ENCODE results near the gene MTFMT. TPM values are rescaled to one million over a fixed set of nuclear protein-coding genes. Genes with fewer than 3 reads are reported as not detected.

Gene MTFMT
- total and polyA plus RNA-seq, 2 donors (not counting 1 experiment from before 2014, with no cell fraction given) = 16.6 to 17.0 TPM

- no peaks in the 10 kb centered on the region for H3K9me3 ChIP-seq (ENCODE audit: control insufficient read depth, insufficient read depth, low read depth, low read length)
- DNase-seq (ENCODE audit: low read depth in 2 of 2) = no peak
- TF ChIP-seq CTCF (conservative IDR thresholded peaks at IDR 0.05 in 1 of 2, IDR thresholded peaks at IDR 0.05 in 1 of 2; ENCODE audit: low read depth in 1 of 2, low read length in 2 of 2) = no peak
- TF ChIP-seq EZH2 (IDR thresholded peaks at IDR 0.05; ENCODE audit: low read length, missing control alignments) = no peak
- no peak overlapping the region for H3K9ac ChIP-seq (ENCODE audit: insufficient read depth, low read length)
- no peak overlapping the region for H2AFZ ChIP-seq (ENCODE audit: low read length)
- H3K4me2 ChIP-seq (ENCODE audit: extremely low read depth, insufficient read depth, low read length) = no peak overlapping the region
- no peak overlapping the region for H3K4me3 ChIP-seq (replicated peaks in 1 of 4; ENCODE audit: control extremely low read depth in 1 of 4, insufficient read depth in 1 of 4, low read depth in 3 of 4, low read length in 4 of 4)
- H4K20me1 ChIP-seq (ENCODE audit: control insufficient read depth, extremely low read depth, insufficient read depth, low read length) = no peaks in the 10 kb centered on the region
- no peak overlapping the region for H3K27ac ChIP-seq (ENCODE audit: insufficient read depth, low read length)
- no peaks in the 10 kb centered on the region for H3K4me1 ChIP-seq (ENCODE audit: control insufficient read depth, extremely low read depth, insufficient read depth, low read length)
- peaks cover 11% of the 10 kb centered on the region for H3K36me3 ChIP-seq (ENCODE audit: control insufficient read depth, insufficient read depth, low read length)
- H3K79me2 ChIP-seq (ENCODE audit: control insufficient read depth, insufficient read depth, low read length) = no peaks in the 10 kb centered on the region
- no peaks in the 10 kb centered on the region for H3K27me3 ChIP-seq (ENCODE audit: control insufficient read depth, insufficient read depth, low read length)
Measured at GRCh38 chr15:64960153-64960552, 69.3 kb downstream of the MTFMT start.

DNA sequence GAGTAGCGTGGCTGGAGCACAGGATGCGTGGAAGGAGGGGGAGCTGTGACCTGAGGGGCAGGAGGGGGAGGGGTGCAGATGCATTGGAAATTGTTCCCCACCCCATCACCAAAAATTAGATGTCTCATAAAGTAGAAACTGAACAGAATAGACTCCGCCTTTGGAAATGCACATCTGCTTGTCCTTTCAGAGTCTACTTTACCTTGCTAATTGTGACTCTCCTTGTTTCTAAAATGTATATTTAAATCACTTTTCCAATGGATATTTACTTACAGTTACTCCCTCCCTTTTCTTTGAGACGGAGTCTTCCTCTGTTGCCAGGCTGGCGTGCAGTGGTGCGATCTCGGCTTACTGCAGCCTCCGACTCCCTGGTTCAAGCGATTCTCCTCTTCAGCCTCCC, 70.3 kb downstream of the MTFMT start:
- Histone ChIP-seq H4K20me1 (ENCODE audit: control insufficient read depth, extremely low read depth, insufficient read depth, low read length) (no peaks in the 10 kb centered on the region), H3K36me3 (ENCODE audit: control insufficient read depth, insufficient read depth, low read length) (peaks cover 6% of the 10 kb centered on the region), H3K4me2 (ENCODE audit: extremely low read depth, insufficient read depth, low read length) (no peak overlapping the region), H3K79me2 (ENCODE audit: control insufficient read depth, insufficient read depth, low read length) (no peaks in the 10 kb centered on the region), H3K9me3 (ENCODE audit: control insufficient read depth, insufficient read depth, low read depth, low read length) (no peaks in the 10 kb centered on the region), H3K4me3 (replicated peaks in 1 of 4; ENCODE audit: control extremely low read depth in 1 of 4, insufficient read depth in 1 of 4, low read depth in 3 of 4, low read length in 4 of 4) (no peak overlapping the region), H2AFZ (ENCODE audit: low read length) (no peak overlapping the region), H3K4me1 (ENCODE audit: control insufficient read depth, extremely low read depth, insufficient read depth, low read length) (no peaks in the 10 kb centered on the region), H3K9ac (ENCODE audit: insufficient read depth, low read length) (no peak overlapping the region), H3K27ac (ENCODE audit: insufficient read depth, low read length) (no peak overlapping the region), H3K27me3 (ENCODE audit: control insufficient read depth, insufficient read depth, low read length) (no peaks in the 10 kb centered on the region)
- DNase-seq (ENCODE audit: low read depth in 2 of 2) = no peak
- TF ChIP-seq EZH2 (IDR thresholded peaks at IDR 0.05; ENCODE audit: low read length, missing control alignments) (no peak), CTCF (conservative IDR thresholded peaks at IDR 0.05 in 1 of 2, IDR thresholded peaks at IDR 0.05 in 1 of 2; ENCODE audit: low read depth in 1 of 2, low read length in 2 of 2) (no peak)

DNA sequence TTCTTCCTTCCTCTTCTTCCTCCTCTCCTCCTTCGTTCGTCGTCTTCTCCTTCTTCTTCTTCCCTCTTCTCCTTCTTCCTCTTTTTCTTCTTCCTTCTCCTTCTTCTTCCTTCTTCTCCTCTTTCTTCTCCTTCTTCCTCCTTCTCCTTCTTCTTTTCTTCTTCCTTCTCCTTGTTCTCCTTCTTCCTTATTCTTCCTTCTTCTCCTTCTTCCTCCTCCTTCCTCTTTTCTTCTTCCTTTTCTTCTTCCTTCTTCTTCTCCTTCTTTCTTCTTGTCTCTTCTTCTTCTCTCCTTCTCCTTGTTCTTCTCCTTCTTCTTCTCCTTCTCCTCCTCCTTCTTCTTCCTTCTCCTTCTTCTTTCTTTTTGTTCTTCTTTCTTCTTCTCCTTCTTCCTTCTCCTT, 75.0 kb downstream of the MTFMT start:
- Histone ChIP-seq H3K4me3 (replicated peaks in 1 of 4; ENCODE audit: control extremely low read depth in 1 of 4, insufficient read depth in 1 of 4, low read depth in 3 of 4, low read length in 4 of 4) (no peak overlapping the region), H2AFZ (ENCODE audit: low read length) (no peak overlapping the region)

More for the DNA sequence above, 75.0 kb downstream of the MTFMT start:
- no peak overlapping the region for H3K9ac ChIP-seq (ENCODE audit: insufficient read depth, low read length)
- TF ChIP-seq CTCF (conservative IDR thresholded peaks at IDR 0.05 in 1 of 2, IDR thresholded peaks at IDR 0.05 in 1 of 2; ENCODE audit: low read depth in 1 of 2, low read length in 2 of 2) = no peak
- no peak for TF ChIP-seq EZH2 (IDR thresholded peaks at IDR 0.05; ENCODE audit: low read length, missing control alignments)
- H3K27ac ChIP-seq (ENCODE audit: insufficient read depth, low read length) = no peak overlapping the region
- peaks cover 2% of the 10 kb centered on the region for H3K36me3 ChIP-seq (ENCODE audit: control insufficient read depth, insufficient read depth, low read length)
- H3K27me3 ChIP-seq (ENCODE audit: control insufficient read depth, insufficient read depth, low read length) = no peaks in the 10 kb centered on the region
- H3K79me2 ChIP-seq (ENCODE audit: control insufficient read depth, insufficient read depth, low read length) = no peaks in the 10 kb centered on the region
- no peaks in the 10 kb centered on the region for H3K9me3 ChIP-seq (ENCODE audit: control insufficient read depth, insufficient read depth, low read depth, low read length)
- DNase-seq (ENCODE audit: low read depth in 2 of 2) = no peak
- no peaks in the 10 kb centered on the region for H4K20me1 ChIP-seq (ENCODE audit: control insufficient read depth, extremely low read depth, insufficient read depth, low read length)
- H3K4me1 ChIP-seq (ENCODE audit: control insufficient read depth, extremely low read depth, insufficient read depth, low read length) = no peaks in the 10 kb centered on the region
- no peak overlapping the region for H3K4me2 ChIP-seq (ENCODE audit: extremely low read depth, insufficient read depth, low read length)

Data from fibroblast of lung (primary cell).